ENCODE measurements around the gene SCLY.

The SCLY gene

GRCh38 chr2:238128534-238129001 lies 67.8 kb downstream of the SCLY start:
- no peak for DNase-seq

GRCh38 chr2:238129166-238130010 lies 68.6 kb downstream of the SCLY start:
- no peak for DNase-seq

- no peak for DNase-seq
These were observed 69.4 kb downstream of the SCLY start for GRCh38 chr2:238130111-238130695.

- DNase-seq = no peak
These were observed 70.2 kb downstream of the SCLY start for GRCh38 chr2:238130696-238131628.

GRCh38 chr2:238131761-238132462 lies 71.1 kb downstream of the SCLY start:
- DNase-seq = no peak

GRCh38 chr2:238132463-238133450 lies 72.0 kb downstream of the SCLY start:
- DNase-seq = no peak

GRCh38 chr2:238133499-238134392 lies 72.9 kb downstream of the SCLY start:
- DNase-seq = no peak

GRCh38 chr2:238134393-238134785 lies 73.6 kb downstream of the SCLY start:
- DNase-seq = no peak

- no peak for DNase-seq
These were observed 74.9 kb downstream of the SCLY start for GRCh38 chr2:238135601-238136150.

- DNase-seq = no peak
These were observed 76.2 kb downstream of the SCLY start for GRCh38 chr2:238136820-238137537.

GRCh38 chr2:238137885-238138284 lies 77.1 kb downstream of the SCLY start:
- no peak for DNase-seq

GRCh38 chr2:238138331-238139195 lies 77.8 kb downstream of the SCLY start, which contains the start of gene KLHL30:
KLHL30 (plus strand) TSS chr2:238138668; CDS start chr2:238140755, 2,087 bp downstream.
- no peak for DNase-seq

GRCh38 chr2:238139196-238140039 lies 78.6 kb downstream of the SCLY start:
- no peak for DNase-seq

- no peak for DNase-seq
These were observed 79.2 kb downstream of the SCLY start for GRCh38 chr2:238140040-238140439.

GRCh38 chr2:238140721-238141540 lies 80.1 kb downstream of the SCLY start:
- DNase-seq = no peak

Measured in KG1 (cell line).